RKO (cell line): Measurements from ENCODE around the gene TBC1D1.

ENCODE experiments used
- DNase-seq: peaks from one replicate; pipeline ENCODE4 v3.0.0-alpha.2; 2016; ENCODE audit warnings: low spot score

Gene TBC1D1

GRCh38 chr4:38055566-38055965 lies 164.7 kb downstream of the TBC1D1 start:
- DNase-seq, result no peak

GRCh38 chr4:38056011-38056685 lies 165.3 kb downstream of the TBC1D1 start:
- DNase-seq, result no peak

GRCh38 chr4:38058151-38058550 lies 167.3 kb downstream of the TBC1D1 start:
- DNase-seq, result no peak

GRCh38 chr4:38060829-38061431 lies 170.0 kb downstream of the TBC1D1 start:
- DNase-seq, result peak; percentile 8

- DNase-seq, result peak; percentile 71
Observed at GRCh38 chr4:38062088-38062775, 171.3 kb downstream of the TBC1D1 start.

GRCh38 chr4:38062776-38063097 lies 171.9 kb downstream of the TBC1D1 start:
- DNase-seq, result no peak

GRCh38 chr4:38065176-38065575 lies 174.3 kb downstream of the TBC1D1 start:
- DNase-seq, result no peak

- no peak for DNase-seq
Observed at GRCh38 chr4:38065900-38066299, 175.0 kb downstream of the TBC1D1 start.

- no peak for DNase-seq
Observed at GRCh38 chr4:38067499-38067898, 176.6 kb downstream of the TBC1D1 start.

- DNase-seq, result no peak
Observed at GRCh38 chr4:38068107-38068506, 177.2 kb downstream of the TBC1D1 start.

GRCh38 chr4:38069271-38069760 lies 178.4 kb downstream of the TBC1D1 start:
- DNase-seq, result no peak

- DNase-seq, result no peak
Observed at GRCh38 chr4:38071801-38072431, 181.0 kb downstream of the TBC1D1 start.

GRCh38 chr4:38072578-38072977 lies 181.7 kb downstream of the TBC1D1 start:
- DNase-seq, result no peak

- DNase-seq, result no peak
Observed at GRCh38 chr4:38073596-38074234, 182.8 kb downstream of the TBC1D1 start.

- DNase-seq, result no peak
Observed at GRCh38 chr4:38075370-38076152, 184.7 kb downstream of the TBC1D1 start.

GRCh38 chr4:38076153-38076669 lies 185.3 kb downstream of the TBC1D1 start:
- DNase-seq, result no peak

- DNase-seq, result no peak
Observed at GRCh38 chr4:38077791-38078489, 187.1 kb downstream of the TBC1D1 start.

GRCh38 chr4:38078590-38079421 lies 187.9 kb downstream of the TBC1D1 start:
- DNase-seq, result no peak

- DNase-seq, result no peak
Observed at GRCh38 chr4:38080061-38080974, 189.4 kb downstream of the TBC1D1 start.
